Gastroesophageal sphincter (tissue), 4 donors: ENCODE measurements around the gene RRBP1. TPM values are rescaled to one million over a fixed set of nuclear protein-coding genes. Genes with fewer than 3 reads are reported as not detected.

Experiments
- ATAC-seq: fragments of 150-250 bp; one replicate; pipeline ENCODE4 v1.9.1; 2016; ENCODE audit warnings: mild to moderate bottlenecking, moderate library complexity
- H3K27ac ChIP-seq, 4 donors: fragments of 200-600 bp; sonication (generic) in 3 of 4; 1 replicate in 3 of 4; 2 replicates in 1 of 4; pipeline ENCODE4 v1.5.1; 2016 to 2019
- H3K27me3 ChIP-seq: fragments of 200-600 bp; sonication (generic); one replicate; pipeline ENCODE4 v1.5.1; 2019
- H3K36me3 ChIP-seq, 2 donors: fragments of 200-600 bp; sonication (generic); one replicate each; pipeline ENCODE4 v1.5.1; 2019; ENCODE audit warnings: control low read depth in 1 of 2
- H3K4me1 ChIP-seq, 3 donors: fragments of 200-600 bp; sonication (generic); 1 replicate in 2 of 3; 2 replicates in 1 of 3; pipeline ENCODE4 v1.5.1; 2016 to 2019; ENCODE audit warnings: control low read depth in 2 of 3
- H3K4me3 ChIP-seq, 2 donors: fragments of 200-600 bp; sonication (generic); one replicate each; pipeline ENCODE4 v1.5.1; 2019; ENCODE audit warnings: mild to moderate bottlenecking in 1 of 2, moderate library complexity in 1 of 2
- H3K9me3 ChIP-seq, 3 donors: fragments of 200-600 bp; sonication (generic); one replicate each; pipeline ENCODE4 v1.5.1; 2017 to 2019; ENCODE audit warnings: control low read depth in 2 of 3
- CTCF ChIP-seq, 4 experiments: fragments of 200-600 bp in 2 of 4; fragments of 450-650 bp in 2 of 4; sonication (generic) in 1 of 4; IDR thresholded peaks; one replicate each; pipeline ENCODE4 v1.5.1; 2017 to 2019; ENCODE audit warnings: antibody characterized with exemption in 4 of 4, mild to moderate bottlenecking in 2 of 4, moderate library complexity in 2 of 4
- EP300 ChIP-seq: sonication (generic); formaldehyde crosslinking; IDR thresholded peaks from one replicate; pipeline ENCODE4 v1.6.1; 2017; ENCODE audit warnings: antibody characterized with exemption, mild to moderate bottlenecking
- POLR2A ChIP-seq, 2 donors: fragments of 450-650 bp; IDR thresholded peaks; one replicate each; pipeline ENCODE4 v1.6.1; 2017; ENCODE audit warnings: antibody characterized with exemption in 2 of 2, mild to moderate bottlenecking in 2 of 2, moderate library complexity in 1 of 2
- POLR2AphosphoS5 ChIP-seq: sonication (generic); formaldehyde crosslinking; IDR thresholded peaks from one replicate; pipeline ENCODE4 v1.6.1; 2017; ENCODE audit warnings: antibody characterized with exemption
- WGBS, 2 donors: methylation state at CpG; one replicate each; pipeline ENCODE4 v1.1.5; 2018; ENCODE audit warnings: low coverage in 1 of 2; 5-methylcytosine and 5-hydroxymethylcytosine counted together
- total RNA-seq, 4 donors: library from RNA; depleted of rRNA; stranded (reverse); fragments of >200 nt; gene quantifications; one replicate each; pipeline ENCODE4 v1.1.0, GENCODE V29; 2016

RRBP1 gene
- total RNA-seq, 4 donors from 2014 or later, result 61.2 to 89.8 (median 64.7) TPM

GRCh38 chr20:17722493-17723300, 40.7 kb upstream of the RRBP1 start:
- Histone ChIP-seq H3K9me3 (no peaks in the 10 kb centered on the region), H3K36me3 (no peaks in the 10 kb centered on the region), H3K27ac (no peak overlapping the region), H3K27me3 (no peaks in the 10 kb centered on the region), H3K4me3 (no peak overlapping the region), H3K4me1 (no peaks in the 10 kb centered on the region)
- WGBS, 2 donors, result 86 to 98% methylated on average over 5 to 11 of the region's 14 CpGs
- no peak for TF ChIP-seq POLR2A (IDR thresholded peaks at IDR 0.05)
- TF ChIP-seq EP300, result no peak
- TF ChIP-seq CTCF (IDR thresholded peaks at IDR 0.05), result no peak
- no peak for TF ChIP-seq POLR2AphosphoS5
- ATAC-seq, result no peak

- 72 to 85% methylated on average over 2 of the region's 6 CpGs for WGBS, 2 donors
- no peak overlapping the region for H3K4me3 ChIP-seq
- ATAC-seq, result no peak
- no peaks in the 10 kb centered on the region for H3K9me3 ChIP-seq
- no peaks in the 10 kb centered on the region for H3K36me3 ChIP-seq
- TF ChIP-seq POLR2A (IDR thresholded peaks at IDR 0.05), result no peak
- H3K27me3 ChIP-seq, result no peaks in the 10 kb centered on the region
- H3K4me1 ChIP-seq, result no peaks in the 10 kb centered on the region
- H3K27ac ChIP-seq, result no peak overlapping the region
These were observed 39.9 kb upstream of the RRBP1 start for GRCh38 chr20:17721802-17722486.

- Histone ChIP-seq H3K9me3 (no peaks in the 10 kb centered on the region), H3K4me3 (no peak overlapping the region), H3K36me3 (no peaks in the 10 kb centered on the region), H3K27ac (no peak overlapping the region), H3K4me1 (no peaks in the 10 kb centered on the region), H3K27me3 (no peaks in the 10 kb centered on the region)
- 85 to 100% methylated on average over 2 to 4 of the region's 4 CpGs for WGBS, 2 donors
- ATAC-seq, result no peak
- no peak for TF ChIP-seq CTCF (IDR thresholded peaks at IDR 0.05)
- no peak for TF ChIP-seq EP300
- no peak for TF ChIP-seq POLR2AphosphoS5
- no peak for TF ChIP-seq POLR2A (IDR thresholded peaks at IDR 0.05)
These were observed 38.7 kb upstream of the RRBP1 start for GRCh38 chr20:17720755-17721154.

GRCh38 chr20:17716331-17716730, 34.3 kb upstream of the RRBP1 start:
- H3K36me3 ChIP-seq, result no peaks in the 10 kb centered on the region
- no peaks in the 10 kb centered on the region for H3K9me3 ChIP-seq
- no peak for ATAC-seq
- WGBS, 2 donors, result 66 to 100% methylated on average over 1 to 4 of the region's 7 CpGs
- no peak overlapping the region for H3K27ac ChIP-seq
- H3K4me1 ChIP-seq, result peaks cover 0 to 32% (median 0%) of the 10 kb centered on the region in 3 donors
- H3K27me3 ChIP-seq, result no peaks in the 10 kb centered on the region
- H3K4me3 ChIP-seq, result no peak overlapping the region
- no peak for TF ChIP-seq POLR2A (IDR thresholded peaks at IDR 0.05)
- TF ChIP-seq CTCF (IDR thresholded peaks at IDR 0.05), result no peak
- no peak for TF ChIP-seq POLR2AphosphoS5
- no peak for TF ChIP-seq EP300

GRCh38 chr20:17715075-17715474, 33.0 kb upstream of the RRBP1 start:
- H3K27ac ChIP-seq, result peak overlapping the region in 1 of 4 donors; percentile 24
- WGBS, 2 donors, result 80% methylated on average over 1 of the region's 5 CpGs; no CpG with 5 or more reads in 1 of the 2 donors
- no peaks in the 10 kb centered on the region for H3K9me3 ChIP-seq
- peaks cover 0 to 44% (median 0%) of the 10 kb centered on the region in 3 donors for H3K4me1 ChIP-seq
- no peak for ATAC-seq
- TF ChIP-seq CTCF (IDR thresholded peaks at IDR 0.05), result no peak
- no peak for TF ChIP-seq POLR2A (IDR thresholded peaks at IDR 0.05)
- no peak for TF ChIP-seq POLR2AphosphoS5
- TF ChIP-seq EP300, result no peak
- no peaks in the 10 kb centered on the region for H3K36me3 ChIP-seq
- no peaks in the 10 kb centered on the region for H3K27me3 ChIP-seq
- H3K4me3 ChIP-seq, result no peak overlapping the region
